ENCODE results near the gene ZSWIM8. TPM values are rescaled to one million over a fixed set of nuclear protein-coding genes. Genes with fewer than 3 reads are reported as not detected.
"Not testable (repeated sequence)": the region's sequence is repeated elsewhere in the genome, so short reads cannot be mapped to it uniquely, and the experiment has no call there.

The ZSWIM8 gene
- polyA plus RNA-seq, 1 donor, result 146 TPM

DNA sequence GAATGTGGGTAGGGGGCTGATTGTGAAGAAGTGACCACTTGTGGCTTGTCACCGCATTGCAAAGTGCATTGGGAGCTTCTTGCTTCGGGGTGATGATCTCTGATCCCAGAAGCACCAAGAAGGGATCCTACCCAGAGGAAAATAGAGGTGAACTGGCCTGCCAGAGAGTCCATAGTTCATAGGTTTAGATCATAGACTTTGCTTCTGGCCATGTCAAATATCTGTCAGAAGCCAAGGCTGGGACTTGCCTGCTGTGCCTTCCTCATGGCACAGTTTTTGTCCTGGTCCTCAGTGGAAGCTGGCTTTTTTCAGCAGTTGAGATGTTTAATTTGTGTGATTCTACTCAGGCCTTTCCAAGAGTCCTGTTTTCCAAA, 1.1 kb downstream of the ZSWIM8 start:
- WGBS (ENCODE audit: insufficient coverage, low lambda C conversion rate), result no CpG with 5 or more reads among the region's 2 CpGs

DNA sequence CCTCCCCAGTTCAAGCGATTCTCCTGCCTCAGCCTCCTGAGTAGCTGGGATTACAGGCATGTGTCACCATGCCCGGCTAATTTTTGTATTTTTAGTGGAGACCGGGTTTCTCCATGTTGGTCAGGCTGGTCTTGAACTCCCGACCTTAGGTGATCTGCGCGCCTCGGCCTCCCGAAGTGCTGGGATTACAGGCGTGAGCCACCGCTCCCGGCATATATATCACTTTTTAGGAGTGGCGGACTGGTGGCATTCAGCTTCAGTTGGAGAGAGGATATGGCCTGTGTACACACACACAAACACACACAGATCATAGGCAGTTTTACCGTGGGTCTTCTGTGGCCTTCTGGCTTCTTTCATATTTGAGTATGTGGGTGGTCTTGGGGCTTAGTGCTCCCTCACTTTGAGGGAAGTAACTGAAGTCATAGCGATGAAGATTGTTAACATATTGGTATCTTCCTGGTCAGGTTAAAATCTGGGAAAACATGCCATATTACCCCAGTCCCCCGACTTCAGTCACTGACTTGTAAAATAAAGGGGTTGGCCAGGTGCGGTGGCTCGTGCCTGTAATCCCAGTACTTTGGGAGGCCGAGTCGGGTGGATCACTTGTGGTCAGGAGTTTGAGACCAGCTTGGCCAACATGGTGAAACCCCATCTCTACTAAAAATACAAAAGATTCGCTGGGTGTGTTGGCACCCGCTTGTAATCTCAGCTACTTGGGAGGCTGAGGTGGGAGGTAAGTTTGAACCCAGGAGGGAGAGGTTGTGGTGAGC, 1.8 kb downstream of the ZSWIM8 start:
- DNase-seq; H3K27ac ChIP-seq (ENCODE audit: low read length): not testable (repeated sequence)
- 100% methylated on average over 1 of the region's 21 CpGs for WGBS (ENCODE audit: insufficient coverage, low lambda C conversion rate)

More for the DNA sequence above, 1.1 kb downstream of the ZSWIM8 start:
- Histone ChIP-seq H3K4me3 (ENCODE audit: low read length) (peak overlapping the region; percentile 96), H3K4me1 (ENCODE audit: control insufficient read depth, insufficient read depth, low read length) (peaks cover 12% of the 10 kb centered on the region), H3K27ac (ENCODE audit: low read length) (peak overlapping the region; percentile 78), H3K36me3 (ENCODE audit: control insufficient read depth, insufficient read depth, low read length) (peaks cover 34% of the 10 kb centered on the region), H3K27me3 (ENCODE audit: control insufficient read depth, insufficient read depth, low read length) (no peaks in the 10 kb centered on the region), H3K9me3 (ENCODE audit: control insufficient read depth, low read depth, low read length) (no peaks in the 10 kb centered on the region)
- DNase-seq, result peak in 1 of 2 donors; percentile 13

GRCh38 chr10:73788864-73789658, 3.7 kb downstream of the ZSWIM8 start:
- no peak for DNase-seq
- Histone ChIP-seq H3K4me1 (ENCODE audit: control insufficient read depth, insufficient read depth, low read length) (peaks cover 12% of the 10 kb centered on the region), H3K27me3 (ENCODE audit: control insufficient read depth, insufficient read depth, low read length) (no peaks in the 10 kb centered on the region), H3K9me3 (ENCODE audit: control insufficient read depth, low read depth, low read length) (no peaks in the 10 kb centered on the region), H3K27ac (ENCODE audit: low read length) (no peak overlapping the region), H3K4me3 (ENCODE audit: low read length) (no peak overlapping the region), H3K36me3 (ENCODE audit: control insufficient read depth, insufficient read depth, low read length) (peaks cover 60% of the 10 kb centered on the region)
- no CpG with 5 or more reads among the region's 17 CpGs for WGBS (ENCODE audit: insufficient coverage, low lambda C conversion rate)

More for the DNA sequence above, 1.8 kb downstream of the ZSWIM8 start:
- H3K9me3 ChIP-seq (ENCODE audit: control insufficient read depth, low read depth, low read length); H3K27me3 ChIP-seq (ENCODE audit: control insufficient read depth, insufficient read depth, low read length): not testable (repeated sequence)
- Histone ChIP-seq H3K4me3 (ENCODE audit: low read length) (peak overlapping the region; percentile 96), H3K36me3 (ENCODE audit: control insufficient read depth, insufficient read depth, low read length) (peaks cover 42% of the 10 kb centered on the region), H3K4me1 (ENCODE audit: control insufficient read depth, insufficient read depth, low read length) (peaks cover 12% of the 10 kb centered on the region)

DNA sequence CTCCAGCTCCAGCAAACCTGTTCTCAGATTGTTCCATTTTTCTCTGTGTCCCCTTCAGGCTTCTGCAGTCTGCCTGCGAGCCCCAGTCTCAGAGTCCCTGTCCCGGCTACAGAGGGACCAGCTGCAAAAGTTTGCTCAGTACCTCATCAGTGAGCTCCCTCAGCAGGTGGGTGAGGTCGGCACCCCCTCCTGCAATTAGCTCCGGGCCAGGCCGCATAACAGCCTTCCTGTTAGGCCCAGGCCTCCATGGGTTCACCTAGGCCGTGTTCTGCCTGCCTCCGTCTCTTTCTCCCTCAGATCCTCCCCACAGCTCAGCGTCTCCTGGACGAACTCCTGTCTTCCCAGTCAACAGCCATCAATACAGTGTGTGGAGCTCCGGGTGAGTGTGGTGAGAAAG, 4.3 kb downstream of the ZSWIM8 start:
- Histone ChIP-seq H3K9me3 (ENCODE audit: control insufficient read depth, low read depth, low read length) (no peaks in the 10 kb centered on the region), H3K4me3 (ENCODE audit: low read length) (no peak overlapping the region), H3K27ac (ENCODE audit: low read length) (no peak overlapping the region), H3K4me1 (ENCODE audit: control insufficient read depth, insufficient read depth, low read length) (peaks cover 12% of the 10 kb centered on the region), H3K27me3 (ENCODE audit: control insufficient read depth, insufficient read depth, low read length) (no peaks in the 10 kb centered on the region), H3K36me3 (ENCODE audit: control insufficient read depth, insufficient read depth, low read length) (peaks cover 66% of the 10 kb centered on the region)
- DNase-seq, result no peak
- no CpG with 5 or more reads among the region's 10 CpGs for WGBS (ENCODE audit: insufficient coverage, low lambda C conversion rate)

GRCh38 chr10:73790886-73791625, 5.7 kb downstream of the ZSWIM8 start:
- peaks cover 78% of the 10 kb centered on the region for H3K36me3 ChIP-seq (ENCODE audit: control insufficient read depth, insufficient read depth, low read length)
- H3K4me1 ChIP-seq (ENCODE audit: control insufficient read depth, insufficient read depth, low read length), result peaks cover 12% of the 10 kb centered on the region
- WGBS (ENCODE audit: insufficient coverage, low lambda C conversion rate), result 100% methylated on average over 2 of the region's 22 CpGs
- no peak for DNase-seq
- no peak overlapping the region for H3K4me3 ChIP-seq (ENCODE audit: low read length)
- no peaks in the 10 kb centered on the region for H3K9me3 ChIP-seq (ENCODE audit: control insufficient read depth, low read depth, low read length)
- H3K27ac ChIP-seq (ENCODE audit: low read length), result no peak overlapping the region
- no peaks in the 10 kb centered on the region for H3K27me3 ChIP-seq (ENCODE audit: control insufficient read depth, insufficient read depth, low read length)

- Histone ChIP-seq H3K27ac (ENCODE audit: low read length) (no peak overlapping the region), H3K36me3 (ENCODE audit: control insufficient read depth, insufficient read depth, low read length) (peaks cover 85% of the 10 kb centered on the region), H3K9me3 (ENCODE audit: control insufficient read depth, low read depth, low read length) (no peaks in the 10 kb centered on the region), H3K4me3 (ENCODE audit: low read length) (no peak overlapping the region), H3K27me3 (ENCODE audit: control insufficient read depth, insufficient read depth, low read length) (no peaks in the 10 kb centered on the region), H3K4me1 (ENCODE audit: control insufficient read depth, insufficient read depth, low read length) (peaks cover 12% of the 10 kb centered on the region)
- DNase-seq, result no peak
- WGBS (ENCODE audit: insufficient coverage, low lambda C conversion rate), result no CpG with 5 or more reads among the region's 26 CpGs
Observed at GRCh38 chr10:73791871-73792400, 6.5 kb downstream of the ZSWIM8 start.

DNA sequence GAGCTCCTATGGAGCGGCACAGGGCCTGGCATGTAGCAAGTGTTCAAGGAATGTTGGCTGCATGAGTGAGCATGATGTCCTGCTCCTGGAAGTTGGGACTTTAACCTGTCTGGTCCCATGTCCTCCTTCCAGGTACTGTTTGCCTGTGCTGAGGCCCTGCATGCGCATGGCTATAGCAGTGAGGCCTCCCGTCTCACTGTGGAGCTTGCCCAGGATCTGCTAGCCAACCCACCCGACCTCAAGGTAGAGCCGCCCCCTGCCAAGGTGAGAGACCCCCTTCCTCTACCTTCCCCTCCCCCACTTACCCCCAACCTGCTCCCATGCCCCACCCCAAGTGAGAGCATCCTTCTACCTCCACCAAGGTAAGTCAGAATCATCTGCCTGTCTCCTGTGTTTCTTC, 8.1 kb downstream of the ZSWIM8 start:
- no peak for DNase-seq
- no CpG with 5 or more reads among the region's 5 CpGs for WGBS (ENCODE audit: insufficient coverage, low lambda C conversion rate)

GRCh38 chr10:73795491-73795890, 10.1 kb downstream of the ZSWIM8 start:
- not testable (repeated sequence) for H3K9me3 ChIP-seq (ENCODE audit: control insufficient read depth, low read depth, low read length); H3K4me1 ChIP-seq (ENCODE audit: control insufficient read depth, insufficient read depth, low read length); H3K27me3 ChIP-seq (ENCODE audit: control insufficient read depth, insufficient read depth, low read length); H3K27ac ChIP-seq (ENCODE audit: low read length); H3K4me3 ChIP-seq (ENCODE audit: low read length); DNase-seq
- no CpG with 5 or more reads among the region's 10 CpGs for WGBS (ENCODE audit: insufficient coverage, low lambda C conversion rate)
- peaks cover 96% of the 10 kb centered on the region for H3K36me3 ChIP-seq (ENCODE audit: control insufficient read depth, insufficient read depth, low read length)

More for the DNA sequence above, 8.1 kb downstream of the ZSWIM8 start:
- Histone ChIP-seq H3K4me1 (ENCODE audit: control insufficient read depth, insufficient read depth, low read length) (no peaks in the 10 kb centered on the region), H3K4me3 (ENCODE audit: low read length) (no peak overlapping the region), H3K36me3 (ENCODE audit: control insufficient read depth, insufficient read depth, low read length) (peaks cover 94% of the 10 kb centered on the region), H3K9me3 (ENCODE audit: control insufficient read depth, low read depth, low read length) (no peaks in the 10 kb centered on the region), H3K27ac (ENCODE audit: low read length) (no peak overlapping the region), H3K27me3 (ENCODE audit: control insufficient read depth, insufficient read depth, low read length) (no peaks in the 10 kb centered on the region)

DNA sequence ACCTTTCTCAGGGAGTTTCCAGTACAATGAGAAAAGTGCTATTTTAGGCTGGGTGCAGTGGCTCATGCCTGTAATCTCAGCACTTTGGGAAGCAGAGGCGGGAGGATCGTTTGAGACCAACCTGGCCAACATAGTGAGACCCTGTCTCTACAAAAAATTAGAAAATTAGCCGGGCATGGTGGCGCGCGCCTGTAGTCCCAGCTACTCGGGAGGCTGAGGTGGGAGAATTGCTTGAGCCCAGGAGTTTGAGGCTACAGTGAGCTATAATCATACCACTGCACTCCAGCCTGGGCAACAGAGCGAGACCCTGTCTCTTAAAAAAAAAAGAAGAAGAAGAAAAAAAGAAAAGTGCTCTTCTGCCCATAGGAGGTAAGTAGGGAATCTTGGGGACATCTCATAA, 10.6 kb downstream of the ZSWIM8 start:
- WGBS (ENCODE audit: insufficient coverage, low lambda C conversion rate), result no CpG with 5 or more reads among the region's 8 CpGs
- H3K27me3 ChIP-seq (ENCODE audit: control insufficient read depth, insufficient read depth, low read length); H3K9me3 ChIP-seq (ENCODE audit: control insufficient read depth, low read depth, low read length); H3K27ac ChIP-seq (ENCODE audit: low read length); H3K4me3 ChIP-seq (ENCODE audit: low read length); H3K4me1 ChIP-seq (ENCODE audit: control insufficient read depth, insufficient read depth, low read length); DNase-seq: not testable (repeated sequence)
- H3K36me3 ChIP-seq (ENCODE audit: control insufficient read depth, insufficient read depth, low read length), result peaks cover 96% of the 10 kb centered on the region

GRCh38 chr10:73796766-73797165, 11.4 kb downstream of the ZSWIM8 start:
- H3K4me3 ChIP-seq (ENCODE audit: low read length), result no peak overlapping the region
- DNase-seq, result no peak
- no peaks in the 10 kb centered on the region for H3K4me1 ChIP-seq (ENCODE audit: control insufficient read depth, insufficient read depth, low read length)
- no peak overlapping the region for H3K27ac ChIP-seq (ENCODE audit: low read length)
- H3K9me3 ChIP-seq (ENCODE audit: control insufficient read depth, low read depth, low read length), result no peaks in the 10 kb centered on the region
- H3K36me3 ChIP-seq (ENCODE audit: control insufficient read depth, insufficient read depth, low read length), result peaks cover 96% of the 10 kb centered on the region
- WGBS (ENCODE audit: insufficient coverage, low lambda C conversion rate), result no CpG with 5 or more reads among the region's 5 CpGs
- H3K27me3 ChIP-seq (ENCODE audit: control insufficient read depth, insufficient read depth, low read length), result no peaks in the 10 kb centered on the region
